Liver (tissue), 9 donors: ENCODE data around the gene ASCL3. TPM values are rescaled to one million over a fixed set of nuclear protein-coding genes. Genes with fewer than 3 reads are reported as not detected.
"Not testable (repeated sequence)": the region's sequence is repeated elsewhere in the genome, so short reads cannot be mapped to it uniquely, and the experiment has no call there.

ENCODE experiments used
- DNase-seq: peaks from one replicate; pipeline ENCODE4 v3.0.0-alpha.2; 2017; ENCODE audit warnings: low spot score
- H3K27ac ChIP-seq, 2 donors: one replicate each; pipeline ENCODE4 v1.7.0; 2013; ENCODE audit warnings: inconsistent platforms in 2 of 2, low read length in 2 of 2, control low read depth in 1 of 2, low read depth in 1 of 2, mild to moderate bottlenecking in 1 of 2
- H3K27me3 ChIP-seq, 4 donors: one replicate each; pipeline versions ENCODE4 v1.6.1 to v1.7.0; 2013; ENCODE audit warnings: low read length in 3 of 4, inconsistent platforms in 1 of 4, mild to moderate bottlenecking in 1 of 4, moderate library complexity in 1 of 4; ENCODE audit not compliant: control insufficient read depth in 4 of 4, insufficient read depth in 4 of 4
- H3K36me3 ChIP-seq, 4 donors: one replicate each; pipeline versions ENCODE4 v1.6.1 to v1.7.0; 2013; ENCODE audit warnings: low read length in 3 of 4, mild to moderate bottlenecking in 3 of 4, low read depth in 1 of 4, moderate library complexity in 1 of 4; ENCODE audit not compliant: control insufficient read depth in 4 of 4, insufficient read depth in 3 of 4
- H3K4me1 ChIP-seq, 4 donors: one replicate each; pipeline versions ENCODE4 v1.6.1 to v1.7.0; 2013; ENCODE audit warnings: low read length in 3 of 4, mild to moderate bottlenecking in 3 of 4, moderate library complexity in 1 of 4; ENCODE audit not compliant: control insufficient read depth in 4 of 4, insufficient read depth in 4 of 4
- H3K4me3 ChIP-seq, 3 donors: one replicate each; pipeline versions ENCODE4 v1.6.1 to v1.7.0; 2013; ENCODE audit warnings: low read length in 3 of 3, control low read depth in 1 of 3, low read depth in 1 of 3, mild to moderate bottlenecking in 1 of 3
- H3K9ac ChIP-seq, 2 donors: one replicate each; pipeline ENCODE4 v1.7.0; 2013; ENCODE audit warnings: low read length in 2 of 2, mild to moderate bottlenecking in 2 of 2, moderate library complexity in 2 of 2, control low read depth in 1 of 2, low read depth in 1 of 2
- H3K9me3 ChIP-seq, 4 donors: one replicate each; pipeline versions ENCODE4 v1.6.1 to v1.7.0; 2013; ENCODE audit warnings: low read length in 3 of 4; ENCODE audit not compliant: control insufficient read depth in 4 of 4
- ATF3 ChIP-seq: IDR thresholded peaks from 2 replicates; pipeline ENCODE4 v1.6.1; 2016; ENCODE audit warnings: antibody characterized with exemption
- CTCF ChIP-seq: fragments of 150-350 bp; IDR thresholded peaks from 2 replicates; pipeline ENCODE4 v1.5.1; 2017; ENCODE audit warnings: improper control_type of control experiment, low read depth, low read length; ENCODE audit not compliant: missing input control
- EGR1 ChIP-seq, 2 donors: IDR thresholded peaks; 2 replicates each; pipeline ENCODE4 v1.6.1; 2016 to 2018; ENCODE audit warnings: antibody characterized with exemption in 2 of 2, low read depth in 2 of 2
- FOXA1 ChIP-seq: IDR thresholded peaks from 2 replicates; pipeline ENCODE4 v1.6.1; 2016; ENCODE audit warnings: antibody characterized with exemption
- FOXA2 ChIP-seq: IDR thresholded peaks from 2 replicates; pipeline ENCODE4 v1.6.1; 2016; ENCODE audit warnings: antibody characterized with exemption
- GABPA ChIP-seq, 2 donors: IDR thresholded peaks in 1 of 2; conservative IDR thresholded peaks in 1 of 2; 2 replicates each; pipeline ENCODE4 v1.6.1; 2016; ENCODE audit warnings: antibody characterized with exemption in 2 of 2, mild to moderate bottlenecking in 1 of 2, moderate library complexity in 1 of 2
- HNF4A ChIP-seq, 2 donors: conservative IDR thresholded peaks; 2 replicates each; pipeline ENCODE4 v1.6.1; 2016; ENCODE audit warnings: antibody characterized with exemption in 2 of 2, mild to moderate bottlenecking in 2 of 2
- HNF4G ChIP-seq: IDR thresholded peaks from 2 replicates; pipeline ENCODE4 v1.6.1; 2016; ENCODE audit warnings: antibody characterized with exemption
- JUND ChIP-seq, 2 donors: IDR thresholded peaks; 2 replicates each; pipeline ENCODE4 v1.6.1; 2016; ENCODE audit warnings: antibody characterized with exemption in 2 of 2
- MAX ChIP-seq: IDR thresholded peaks from 2 replicates; pipeline ENCODE4 v1.6.1; 2016; ENCODE audit warnings: antibody characterized with exemption
- NR2F2 ChIP-seq: IDR thresholded peaks from 2 replicates; pipeline ENCODE4 v1.6.1; 2016; ENCODE audit warnings: antibody characterized with exemption
- RAD21 ChIP-seq, 2 donors: IDR thresholded peaks; 2 replicates each; pipeline ENCODE4 v1.6.1; 2016; ENCODE audit warnings: antibody characterized with exemption in 2 of 2, mild to moderate bottlenecking in 2 of 2
- RXRA ChIP-seq, 2 donors: IDR thresholded peaks; 2 replicates each; pipeline ENCODE4 v1.6.1; 2017 to 2018; ENCODE audit warnings: antibody characterized with exemption in 2 of 2, mild to moderate bottlenecking in 1 of 2
- SP1 ChIP-seq: IDR thresholded peaks from 2 replicates; pipeline ENCODE4 v1.6.1; 2018; ENCODE audit warnings: antibody characterized with exemption, mild to moderate bottlenecking
- TAF1 ChIP-seq: conservative IDR thresholded peaks from 2 replicates; pipeline ENCODE4 v1.6.1; 2016; ENCODE audit warnings: antibody characterized with exemption, mild to moderate bottlenecking
- YY1 ChIP-seq: IDR thresholded peaks from 2 replicates; pipeline ENCODE4 v1.6.1; 2016; ENCODE audit warnings: antibody characterized with exemption, mild to moderate bottlenecking
- ZBTB33 ChIP-seq: IDR thresholded peaks from 2 replicates; pipeline ENCODE4 v1.6.1; 2016; ENCODE audit warnings: antibody characterized with exemption
- WGBS: extraction: QIAGEN DNeasy Blood & Tissue Kit; methylation state at CpG from one replicate; pipeline ENCODE4 v1.1.7; 2013; 5-methylcytosine and 5-hydroxymethylcytosine counted together
- polyA plus RNA-seq, 2 donors: library from polyadenylated mRNA; stranded (reverse) in 1 of 2; unstranded in 1 of 2; fragments of 200-250 nt in 1 of 2; fragments of >200 nt in 1 of 2; fragmentation: Nextera tagmentation in 1 of 2; extraction: Ambion mirVana in 1 of 2; gene quantifications; one replicate each; pipeline versions ENCODE4 v1.2.1 to v1.2.3, GENCODE V29; 2013 to 2015
- total RNA-seq, 2 donors: library from RNA; depleted of rRNA; stranded (reverse); fragments of >200 nt; gene quantifications; one replicate each; pipeline ENCODE4 v1.2.3, GENCODE V29; 2014
- donor health status: healthy.
- donor health status: healthy.
- donor health status: healthy.
- donor health status: healthy.
- donor health status: healthy.

ASCL3 gene
- total and polyA plus RNA-seq, 4 donors: not detected

GRCh38 chr11:8985462-8985861 is 42.6 kb upstream of the ASCL3 start:
- Histone ChIP-seq H3K9me3 (no peaks in the 10 kb centered on the region), H3K9ac (no peak overlapping the region), H3K27me3 (peaks cover 0 to 3% (median 0%) of the 10 kb centered on the region in 4 donors), H3K27ac (no peak overlapping the region), H3K4me3 (no peak overlapping the region), H3K36me3 (no peaks in the 10 kb centered on the region), H3K4me1 (no peaks in the 10 kb centered on the region)
- DNase-seq: no peak
- 88% methylated on average over 5 of the region's 5 CpGs for WGBS
- TF ChIP-seq CTCF (no peak), EGR1 (IDR thresholded peaks at IDR 0.05; ENCODE audit: low read depth in 2 of 2) (no peak), HNF4A (conservative IDR thresholded peaks at IDR 0.05) (no peak), TAF1 (no peak), ATF3 (no peak)

- WGBS: 84% methylated on average over 2 of the region's 2 CpGs
- TF ChIP-seq RXRA (IDR thresholded peaks at IDR 0.05) (no peak), TAF1 (no peak), EGR1 (IDR thresholded peaks at IDR 0.05; ENCODE audit: low read depth in 2 of 2) (no peak), HNF4G (no peak), ZBTB33 (no peak), YY1 (no peak), ATF3 (no peak), JUND (IDR thresholded peaks at IDR 0.05) (no peak), FOXA1 (no peak), SP1 (no peak), RAD21 (IDR thresholded peaks at IDR 0.05) (no peak), NR2F2 (no peak), FOXA2 (no peak)
- Histone ChIP-seq H3K27me3 (peaks cover 0 to 3% (median 0%) of the 10 kb centered on the region in 4 donors), H3K36me3 (no peaks in the 10 kb centered on the region), H3K9ac (no peak overlapping the region), H3K4me1 (no peaks in the 10 kb centered on the region), H3K27ac (no peak overlapping the region), H3K4me3 (no peak overlapping the region), H3K9me3 (no peaks in the 10 kb centered on the region)
- DNase-seq: no peak
These were observed 40.7 kb upstream of the ASCL3 start for GRCh38 chr11:8983552-8983951.

GRCh38 chr11:8980485-8980884 is 37.7 kb upstream of the ASCL3 start:
- H3K9ac ChIP-seq: no peak overlapping the region
- WGBS: 88% methylated on average over 3 of the region's 3 CpGs
- no peak for TF ChIP-seq NR2F2
- TF ChIP-seq MAX: no peak
- TF ChIP-seq GABPA (IDR thresholded peaks at IDR 0.05 in 1 of 2, conservative IDR thresholded peaks at IDR 0.05 in 1 of 2): no peak
- no peak for TF ChIP-seq JUND (IDR thresholded peaks at IDR 0.05)
- TF ChIP-seq RXRA (IDR thresholded peaks at IDR 0.05): no peak
- TF ChIP-seq HNF4G: no peak
- no peak for TF ChIP-seq TAF1
- no peak for TF ChIP-seq EGR1 (IDR thresholded peaks at IDR 0.05; ENCODE audit: low read depth in 2 of 2)

GRCh38 chr11:8979365-8979764 is 36.5 kb upstream of the ASCL3 start:
- not testable (repeated sequence) for H3K9me3 ChIP-seq, H3K4me1 ChIP-seq, DNase-seq, H3K36me3 ChIP-seq, H3K27ac ChIP-seq, H3K4me3 ChIP-seq, H3K9ac ChIP-seq, H3K27me3 ChIP-seq
- 92% methylated on average over 5 of the region's 7 CpGs for WGBS

More at GRCh38 chr11:8980485-8980884, 37.7 kb upstream of the ASCL3 start:
- Histone ChIP-seq H3K36me3 (no peaks in the 10 kb centered on the region), H3K4me3 (no peak overlapping the region), H3K4me1 (no peaks in the 10 kb centered on the region), H3K27me3 (peaks cover 0 to 2% (median 0%) of the 10 kb centered on the region in 4 donors), H3K9me3 (no peaks in the 10 kb centered on the region), H3K27ac (no peak overlapping the region)
- no peak for DNase-seq
